Keratinocyte (primary cell): ENCODE data around the gene WDR4. TPM values are rescaled to one million over a fixed set of nuclear protein-coding genes. Genes with fewer than 3 reads are reported as not detected.
"Not testable (repeated sequence)": the region's sequence is repeated elsewhere in the genome, so short reads cannot be mapped to it uniquely, and the experiment has no call there.

Source experiments
- DNase-seq: peaks from one replicate; pipeline ENCODE4 v3.0.0-alpha.2; 2011; ENCODE audit warnings: low read depth, missing footprints, low spot score
- FAIRE-seq: peaks from 2 replicates; lab custom pipeline; 2011; peaks lifted over from hg19 to GRCh38; lab: Jason Lieb, UNC
- H2AFZ ChIP-seq: 2 replicates; pipeline ENCODE4 v1.6.0; 2012; ENCODE audit warnings: low read length, control low read depth, inconsistent platforms; ENCODE audit not compliant: control insufficient read depth
- H3K27ac ChIP-seq: 2 replicates; pipeline ENCODE4 v1.5.1; 2011; ENCODE audit warnings: low read length; ENCODE audit not compliant: control insufficient read depth, insufficient read depth
- H3K27me3 ChIP-seq: 3 replicates; pipeline ENCODE4 v1.6.0; 2011; ENCODE audit warnings: low read length; ENCODE audit not compliant: control insufficient read depth, insufficient read depth; ENCODE audit errors: extremely low read depth
- H3K36me3 ChIP-seq, 2 experiments: 2 replicates in 1 of 2; 3 replicates in 1 of 2; pipeline ENCODE4 v1.5.1; 2011; ENCODE audit warnings: low read length in 2 of 2, mild to moderate bottlenecking in 1 of 2; ENCODE audit not compliant: control insufficient read depth in 2 of 2, insufficient read depth in 2 of 2; ENCODE audit errors: extremely low read depth in 1 of 2
- H3K4me1 ChIP-seq: 3 replicates; pipeline ENCODE4 v1.5.1; 2011; ENCODE audit warnings: low read length; ENCODE audit not compliant: control insufficient read depth, insufficient read depth; ENCODE audit errors: extremely low read depth
- H3K4me2 ChIP-seq: 3 replicates; pipeline ENCODE4 v1.6.0; 2011; ENCODE audit warnings: low read depth, low read length; ENCODE audit not compliant: control insufficient read depth, insufficient read depth; ENCODE audit errors: extremely low read depth
- H3K4me3 ChIP-seq, 3 experiments: fragments of 200-600 bp in 1 of 3; sonication (generic) in 1 of 3; 2 replicates in 2 of 3; 3 replicates in 1 of 3; pipeline ENCODE4 v1.5.1; 2011 to 2016; ENCODE audit warnings: low read length in 3 of 3, mild to moderate bottlenecking in 3 of 3, control low read depth in 2 of 3, inconsistent platforms in 1 of 3, low read depth in 1 of 3, mixed read lengths in 1 of 3, mixed run types in 1 of 3, moderate library complexity in 1 of 3; ENCODE audit not compliant: control insufficient read depth in 2 of 3, insufficient read depth in 2 of 3; ENCODE audit errors: extremely low read depth in 1 of 3
- H3K79me2 ChIP-seq: 2 replicates; pipeline ENCODE4 v1.6.0; 2012; ENCODE audit warnings: low read length; ENCODE audit not compliant: control insufficient read depth, insufficient read depth
- H3K9ac ChIP-seq: 3 replicates; pipeline ENCODE4 v1.6.0; 2011; ENCODE audit warnings: low read length; ENCODE audit not compliant: control insufficient read depth, insufficient read depth; ENCODE audit errors: extremely low read depth
- H3K9me1 ChIP-seq: 3 replicates; pipeline ENCODE4 v1.6.0; 2011; ENCODE audit warnings: low read length; ENCODE audit not compliant: control insufficient read depth, insufficient read depth; ENCODE audit errors: extremely low read depth
- H3K9me3 ChIP-seq: 2 replicates; pipeline ENCODE4 v1.5.1; 2012; ENCODE audit warnings: low read depth, low read length; ENCODE audit not compliant: control insufficient read depth
- H4K20me1 ChIP-seq: 3 replicates; pipeline ENCODE4 v1.6.0; 2011; ENCODE audit warnings: low read length; ENCODE audit not compliant: control insufficient read depth, insufficient read depth; ENCODE audit errors: extremely low read depth
- CTCF ChIP-seq, 3 experiments: IDR thresholded peaks in 1 of 3; conservative IDR thresholded peaks in 1 of 3; optimal IDR thresholded peaks in 1 of 3; 2 replicates in 2 of 3; 3 replicates in 1 of 3; pipeline versions ENCODE3 to v1.5.1; 2011; ENCODE audit warnings: low read length in 3 of 3, mild to moderate bottlenecking in 3 of 3, moderate library complexity in 2 of 3, control low read depth in 1 of 3, inconsistent platforms in 1 of 3; ENCODE audit not compliant: insufficient read depth in 2 of 3; ENCODE audit errors: extremely low read depth in 1 of 3
- EZH2 ChIP-seq: IDR thresholded peaks from one replicate; pipeline ENCODE4 v1.6.1; 2012; ENCODE audit warnings: inconsistent platforms, mild to moderate bottlenecking, low read length, moderate library complexity
- dilution Hi-C: fragments of 300-500 bp; cut with MboI; formaldehyde crosslinking; loops from one replicate; pipeline ENCODE4 v1.7.0; 2020; ENCODE audit warnings: low sequenced_read_pairs; ENCODE audit not compliant: extremely low pct_ligation_motif_present
- polyA plus RNA-seq, 5 experiments: library from polyadenylated mRNA; depleted of rRNA in 3 of 5; stranded (reverse) in 3 of 5; stranded (forward) in 1 of 5; unstranded in 1 of 5; fragments of >200 nt; gene quantifications; 1 replicate in 1 of 5; 2 replicates in 3 of 5; 3 replicates in 1 of 5; pipeline versions ENCODE4 v1.2.1 to v1.2.3, GENCODE V29; 2011 to 2012; ENCODE audit warnings: missing spikeins in 2 of 5, low read depth in 1 of 5, low replicate concordance in 1 of 5

The WDR4 gene
- polyA plus RNA-seq, 1 donor (not counting 4 experiments of a cell fraction or from before 2014, with no cell fraction given), result 14.9 TPM

GRCh38 chr21:42806509-42807140 is 72.7 kb downstream of the WDR4 start:
- FAIRE-seq, result no peak
- dilution Hi-C loops, result no loop called here
- TF ChIP-seq CTCF (optimal IDR thresholded peaks at IDR 0.05 in 1 of 3, IDR thresholded peaks at IDR 0.05 in 1 of 3, conservative IDR thresholded peaks at IDR 0.05 in 1 of 3; ENCODE audit: extremely low read depth in 1 of 3, insufficient read depth in 2 of 3, low read length in 3 of 3) (no peak), EZH2 (no peak)

GRCh38 chr21:42801616-42802015 is 77.7 kb downstream of the WDR4 start:
- FAIRE-seq, H3K9ac ChIP-seq, H3K4me2 ChIP-seq, DNase-seq, H4K20me1 ChIP-seq, H3K27ac ChIP-seq, H3K9me3 ChIP-seq, H3K79me2 ChIP-seq, dilution Hi-C loops, H2AFZ ChIP-seq, H3K9me1 ChIP-seq, H3K27me3 ChIP-seq, H3K36me3 ChIP-seq, H3K4me3 ChIP-seq: not testable (repeated sequence)
- peaks cover 11% of the 10 kb centered on the region for H3K4me1 ChIP-seq

More at GRCh38 chr21:42806509-42807140, 72.7 kb downstream of the WDR4 start:
- Histone ChIP-seq H3K27ac (no peak overlapping the region), H3K36me3 (no peaks in the 10 kb centered on the region), H3K9me3 (no peaks in the 10 kb centered on the region), H2AFZ (no peak overlapping the region), H4K20me1 (no peaks in the 10 kb centered on the region), H3K4me1 (no peaks in the 10 kb centered on the region), H3K4me3 (no peak overlapping the region), H3K9ac (no peak overlapping the region), H3K79me2 (no peaks in the 10 kb centered on the region), H3K27me3 (no peaks in the 10 kb centered on the region), H3K9me1 (no peaks in the 10 kb centered on the region), H3K4me2 (no peak overlapping the region)
- DNase-seq, result no peak

GRCh38 chr21:42799948-42800347 is 79.4 kb downstream of the WDR4 start:
- Histone ChIP-seq H3K9me3 (no peaks in the 10 kb centered on the region), H2AFZ (no peak overlapping the region), H3K27ac (no peak overlapping the region), H3K4me3 (no peak overlapping the region), H3K9ac (no peak overlapping the region), H3K4me1 (peaks cover 11% of the 10 kb centered on the region), H4K20me1 (no peaks in the 10 kb centered on the region), H3K27me3 (no peaks in the 10 kb centered on the region), H3K4me2 (no peak overlapping the region), H3K36me3 (no peaks in the 10 kb centered on the region), H3K9me1 (no peaks in the 10 kb centered on the region), H3K79me2 (no peaks in the 10 kb centered on the region)
- TF ChIP-seq CTCF (optimal IDR thresholded peaks at IDR 0.05 in 1 of 3, IDR thresholded peaks at IDR 0.05 in 1 of 3, conservative IDR thresholded peaks at IDR 0.05 in 1 of 3; ENCODE audit: extremely low read depth in 1 of 3, insufficient read depth in 2 of 3, low read length in 3 of 3) (no peak), EZH2 (no peak)
- FAIRE-seq (no peak), DNase-seq (no peak)
- dilution Hi-C loops, result no loop called here
